Stimulated activated CD8-positive, alpha-beta memory T cell treated with anti-CD3 and anti-CD28 coated beads, Interleukin-7, amount 100 ng/mL, for 4 hours (primary cell): ENCODE data around the gene NUP210.

Experiments used
- DNase-seq, 2 donors: peaks; one replicate each; pipeline ENCODE4 v3.0.0-alpha.2; 2020; ENCODE audit warnings: low read depth in 2 of 2

NUP210 gene

DNA sequence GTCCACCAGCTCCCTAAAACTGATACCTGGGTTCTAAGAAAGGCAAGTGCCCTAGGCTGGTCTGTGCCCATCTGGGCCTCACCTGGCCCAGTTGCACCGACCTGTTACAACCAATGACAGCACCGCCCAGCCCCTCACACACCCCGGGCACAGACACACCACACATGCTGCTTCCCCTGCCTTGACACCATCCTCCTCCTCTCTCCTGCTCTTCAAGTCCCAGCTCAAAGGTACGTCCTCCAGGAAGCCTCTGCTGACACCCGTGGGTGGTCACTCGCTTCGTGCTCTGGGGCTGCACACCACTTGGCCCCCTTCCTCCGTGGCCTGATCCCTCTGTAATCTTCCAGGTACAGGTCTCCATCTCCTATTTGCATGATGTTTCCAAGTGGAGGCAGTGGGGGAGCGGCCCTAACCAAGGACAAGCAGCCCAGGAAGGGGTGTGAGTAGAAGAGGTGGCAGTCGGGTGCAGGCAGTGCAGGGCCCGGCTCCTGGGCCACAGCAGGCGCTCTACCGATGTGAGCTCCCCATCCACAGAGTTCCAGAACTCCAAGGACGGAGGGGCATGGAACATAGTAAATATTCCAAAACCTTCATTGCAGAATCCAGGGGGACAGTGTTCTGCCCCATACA lies 144.6 kb downstream of the NUP210 start:
- DNase-seq: no peak

DNA sequence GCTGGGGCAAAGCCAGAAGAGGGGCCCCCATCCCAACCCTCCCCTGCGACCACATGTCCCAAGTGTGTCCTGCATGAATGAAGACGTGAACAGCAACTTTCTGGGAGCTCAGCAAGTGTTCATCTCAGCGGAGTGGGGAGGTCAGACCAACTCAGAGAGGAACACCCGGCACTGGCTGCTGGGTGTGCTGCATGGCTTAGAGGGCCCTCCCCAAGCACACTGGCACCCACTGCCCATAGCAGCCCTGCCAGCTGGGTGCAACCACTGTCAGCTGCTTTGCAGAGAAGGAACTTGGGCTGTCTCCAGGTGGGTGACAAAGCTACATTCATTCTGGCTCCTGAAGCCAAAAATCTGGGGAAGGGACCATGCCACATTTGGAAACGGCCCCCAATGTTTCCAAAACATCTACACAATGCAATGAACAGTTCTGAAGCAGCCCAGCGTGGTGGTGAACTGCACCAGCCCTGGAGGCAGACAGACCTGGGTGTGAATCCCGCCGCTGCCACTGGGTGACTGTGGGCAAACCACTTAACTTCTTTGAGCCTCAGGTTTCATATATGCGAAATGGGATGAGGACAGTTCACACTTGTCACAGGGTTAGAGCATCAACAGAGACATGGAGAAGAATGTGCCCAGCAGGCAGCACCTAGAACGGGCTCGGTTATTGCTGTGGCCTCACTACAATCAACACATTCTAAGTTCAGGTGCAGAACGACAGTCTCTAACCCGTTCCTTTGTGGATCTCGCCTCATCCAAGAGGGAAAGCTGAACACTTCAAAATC lies 145.4 kb downstream of the NUP210 start:
- DNase-seq: no peak

DNA sequence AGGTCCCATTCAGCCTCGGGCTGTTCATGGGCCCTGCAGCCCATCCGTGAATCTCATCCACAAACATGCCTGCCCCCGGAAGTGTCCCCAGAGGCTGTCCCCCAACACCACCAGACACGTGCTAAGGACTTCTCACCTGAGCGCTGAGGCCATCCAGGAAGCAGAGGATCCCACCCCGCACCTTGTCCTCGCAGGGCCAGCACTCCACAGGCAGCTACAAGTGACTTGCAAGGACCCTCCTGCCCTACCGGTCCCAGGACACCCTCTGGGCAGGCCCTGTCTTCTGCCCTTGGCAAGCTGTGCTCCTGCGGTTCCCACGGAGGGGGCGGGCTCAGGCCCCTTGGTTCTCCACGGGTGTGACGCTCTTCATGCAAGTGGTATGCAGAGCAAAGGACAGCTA lies 146.0 kb downstream of the NUP210 start:
- DNase-seq: no peak

DNA sequence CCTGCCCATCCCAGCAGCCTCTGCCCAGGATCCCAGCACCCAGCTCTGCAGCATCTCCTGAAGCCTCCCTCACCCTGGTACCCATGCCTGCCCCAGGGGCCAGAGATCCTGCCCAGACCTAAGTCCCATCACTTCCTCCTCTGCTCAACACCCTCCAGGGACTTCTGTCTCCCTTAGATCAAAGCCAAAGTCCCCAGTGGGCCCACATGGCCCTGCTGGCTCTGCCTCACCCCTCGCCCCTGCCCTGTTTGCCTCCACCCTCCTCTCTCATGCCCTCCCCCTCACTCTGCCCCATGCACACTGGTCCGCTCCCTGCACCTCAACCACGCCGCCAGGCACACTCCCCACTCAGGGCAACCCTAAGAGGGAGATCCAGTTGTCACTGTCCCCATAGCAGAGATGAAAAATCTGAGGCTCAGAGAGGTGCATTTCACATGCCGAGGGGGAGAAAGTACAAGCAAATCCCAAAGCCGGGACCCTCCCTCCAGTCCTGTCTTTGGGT lies 146.5 kb downstream of the NUP210 start:
- no peak for DNase-seq

DNA sequence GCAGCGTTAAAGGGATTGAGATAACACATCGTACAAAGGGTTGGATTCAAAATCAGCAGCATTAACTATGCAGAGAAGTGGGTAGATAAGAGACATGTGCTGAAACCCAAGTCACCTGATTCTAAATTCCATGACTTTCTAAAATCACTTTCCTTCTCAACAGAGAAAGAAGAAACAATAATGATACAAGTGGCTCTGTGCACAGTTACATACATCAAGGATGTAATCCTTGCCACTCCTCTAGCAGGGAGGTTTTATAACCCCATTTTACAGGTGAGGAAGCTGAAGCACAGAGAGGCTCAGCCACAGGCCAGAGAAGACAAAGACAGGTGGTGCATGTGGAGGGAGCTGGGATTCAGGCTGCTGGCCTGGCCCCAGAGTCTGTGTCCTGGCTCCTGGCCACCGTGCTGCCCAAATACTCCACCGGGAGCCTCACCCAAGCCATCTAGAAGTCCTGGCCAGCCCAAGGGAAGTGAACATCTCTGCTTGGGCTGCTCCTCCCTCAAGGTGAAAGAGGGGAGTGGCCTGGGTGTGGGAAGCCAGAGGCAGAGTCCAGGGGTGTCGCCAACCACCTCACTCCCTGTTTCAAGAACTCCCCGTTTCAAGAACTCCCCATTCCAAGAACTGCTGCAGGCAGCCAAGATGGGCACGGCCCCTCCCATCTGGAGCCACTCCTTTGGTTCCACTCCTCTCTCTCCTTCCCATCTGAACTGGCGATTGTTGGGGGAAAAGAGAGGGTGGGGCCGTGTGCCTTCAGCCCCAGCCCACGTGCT lies 147.1 kb downstream of the NUP210 start:
- no peak for DNase-seq

DNA sequence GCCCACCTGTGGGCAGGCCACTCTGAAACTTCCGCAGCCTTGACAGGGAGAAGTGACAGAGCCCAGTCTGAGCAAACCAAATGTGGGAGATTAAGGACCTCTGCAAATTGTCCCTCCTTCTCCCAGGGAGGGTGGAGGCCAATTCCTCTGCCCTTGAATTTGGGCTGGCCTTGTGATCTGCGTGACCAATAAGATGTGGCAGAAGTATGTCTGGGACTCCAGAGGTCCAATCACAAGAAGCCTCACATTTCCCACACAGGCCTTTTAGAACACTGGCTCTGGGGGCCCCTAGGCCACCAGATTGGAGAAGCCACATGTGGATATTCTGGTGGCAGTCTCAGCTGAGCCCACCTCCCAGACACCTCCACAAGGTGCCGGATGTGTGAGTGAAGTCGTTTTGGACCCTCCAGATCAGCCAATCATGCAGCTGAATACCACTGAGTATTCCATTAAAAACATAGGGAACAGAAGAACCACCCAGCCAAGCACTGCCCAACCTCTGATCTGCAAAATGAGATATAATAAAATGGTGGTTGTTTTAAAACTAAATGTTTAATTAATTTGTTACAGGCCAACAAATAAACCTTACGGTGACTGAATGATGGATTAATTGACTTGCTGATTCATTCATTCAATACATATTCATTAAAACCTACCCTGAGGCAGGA lies 150.3 kb downstream of the NUP210 start:
- DNase-seq: no peak

DNA sequence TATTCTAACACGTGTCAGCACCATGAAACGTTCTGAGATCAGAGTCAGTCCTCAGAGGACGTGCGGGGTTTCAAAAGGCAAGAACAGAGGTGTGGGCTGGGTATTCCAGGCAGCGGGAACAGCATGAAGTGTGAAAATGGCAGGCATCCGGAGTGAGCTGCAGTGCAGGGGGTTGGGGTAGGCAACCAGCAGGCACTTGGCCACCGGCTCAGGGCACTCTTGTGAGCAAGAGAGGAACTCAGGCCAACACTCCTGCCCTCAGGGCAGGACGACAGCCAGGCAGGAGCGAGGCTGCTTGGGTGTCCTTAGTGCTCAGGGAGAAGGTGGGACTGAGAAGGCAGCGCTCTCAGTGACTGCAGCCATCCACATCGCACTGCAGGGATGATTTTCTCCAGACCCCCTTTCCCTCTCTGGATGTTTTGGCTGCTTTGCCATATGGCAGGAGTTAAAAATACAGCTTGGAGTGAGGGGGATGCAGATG lies 151.1 kb downstream of the NUP210 start:
- no peak for DNase-seq

DNA sequence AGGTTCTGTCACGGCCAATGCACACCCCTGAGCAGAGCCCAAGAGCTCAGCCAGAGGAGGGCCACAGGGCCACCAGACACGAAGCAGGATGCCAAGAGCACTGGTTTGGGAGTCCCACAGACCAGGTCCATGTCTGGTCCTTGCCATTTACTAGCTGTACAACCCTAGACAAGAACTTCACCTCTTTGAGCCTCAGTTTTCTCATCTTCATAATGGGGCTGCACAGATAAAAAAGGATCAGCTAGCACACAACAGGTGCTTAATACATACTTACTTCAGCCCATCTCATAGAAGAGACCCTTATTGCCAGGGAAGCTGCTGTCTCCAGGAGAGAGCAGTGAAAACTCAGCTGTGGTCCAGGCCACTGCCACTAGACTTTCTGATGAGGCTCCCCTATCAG lies 152.0 kb downstream of the NUP210 start:
- no peak for DNase-seq

DNA sequence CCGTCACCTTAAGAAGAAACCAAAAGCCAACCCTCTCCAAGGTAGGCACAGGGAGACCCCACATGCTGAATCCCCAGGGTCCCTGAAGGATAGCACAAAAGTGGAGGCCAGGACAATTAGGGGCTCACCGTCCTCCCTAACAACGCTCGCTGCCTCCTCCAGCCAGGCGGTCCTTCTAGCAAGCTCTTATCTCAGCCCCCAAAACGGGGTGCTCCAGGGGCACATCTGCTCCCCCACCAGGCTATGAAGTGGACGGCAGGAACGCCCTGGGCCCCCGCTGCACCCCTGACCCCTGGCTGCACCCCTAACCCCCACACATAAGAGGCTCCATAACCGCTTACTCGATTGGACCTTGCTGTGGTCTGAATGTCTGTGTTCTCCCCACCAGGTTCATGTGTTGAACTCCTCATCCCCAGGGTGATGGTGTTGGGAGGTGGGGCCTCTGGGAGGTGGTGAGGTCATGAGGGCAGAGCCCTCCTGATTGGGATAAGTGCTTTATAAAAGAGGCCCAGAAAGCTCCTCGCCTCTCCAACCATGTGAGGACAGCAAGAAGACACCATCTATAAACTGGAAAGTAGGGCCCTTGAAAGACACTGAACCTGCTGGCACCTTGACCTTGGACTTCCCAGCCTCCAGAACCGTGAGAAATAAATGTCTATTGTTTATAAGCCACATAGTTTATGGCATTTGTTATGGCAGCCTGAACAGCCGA lies 153.3 kb downstream of the NUP210 start:
- no peak for DNase-seq
